Ascending aorta (tissue), 2 donors: ENCODE data around the gene CFAP77. TPM values are rescaled to one million over a fixed set of nuclear protein-coding genes. Genes with fewer than 3 reads are reported as not detected.

Experiments used
- DNase-seq, 2 donors: peaks; one replicate each; pipeline ENCODE4 v3.0.0-alpha.2; 2019; ENCODE audit warnings: low spot score in 2 of 2
- H3K27ac ChIP-seq, 2 donors: fragments of 200-600 bp; sonication (generic); one replicate each; pipeline ENCODE4 v1.5.1; 2016 to 2017; ENCODE audit warnings: mild to moderate bottlenecking in 1 of 2
- H3K27me3 ChIP-seq: fragments of 200-600 bp; sonication (generic); one replicate; pipeline ENCODE4 v1.5.1; 2017
- H3K36me3 ChIP-seq, 2 donors: fragments of 200-600 bp; sonication (generic); one replicate each; pipeline ENCODE4 v1.5.1; 2016
- H3K4me1 ChIP-seq, 2 donors: fragments of 200-600 bp; sonication (generic); one replicate each; pipeline ENCODE4 v1.5.1; 2016 to 2017; ENCODE audit warnings: mild to moderate bottlenecking in 1 of 2
- H3K4me3 ChIP-seq, 2 donors: fragments of 200-600 bp; sonication (generic); one replicate each; pipeline ENCODE4 v1.5.1; 2016 to 2017; ENCODE audit warnings: mild to moderate bottlenecking in 1 of 2
- H3K9me3 ChIP-seq, 2 donors: fragments of 200-600 bp; sonication (generic); one replicate each; pipeline ENCODE4 v1.5.1; 2016
- intact Hi-C: fragments of 100-400 bp; cut with DNase I; formaldehyde crosslinking; loops from one replicate; pipeline ENCODE4 v1.15.1; 2023
- total RNA-seq: library from RNA; depleted of rRNA; stranded (reverse); fragments of >200 nt; gene quantifications from one replicate; pipeline ENCODE4 v1.1.0, GENCODE V29; 2016
- TF ChIP-seq, protein P1 (sequence below), 3 experiments: fragments of 200-600 bp in 2 of 3; fragments of 450-650 bp in 1 of 3; sonication (generic) in 2 of 3; IDR thresholded peaks; one replicate each; pipeline ENCODE4 v1.5.1; 2016 to 2019; ENCODE audit warnings: antibody characterized with exemption in 3 of 3, mild to moderate bottlenecking in 1 of 3, moderate library complexity in 1 of 3

Gene CFAP77
- total RNA-seq, 1 donor from 2014 or later: not detected

DNA sequence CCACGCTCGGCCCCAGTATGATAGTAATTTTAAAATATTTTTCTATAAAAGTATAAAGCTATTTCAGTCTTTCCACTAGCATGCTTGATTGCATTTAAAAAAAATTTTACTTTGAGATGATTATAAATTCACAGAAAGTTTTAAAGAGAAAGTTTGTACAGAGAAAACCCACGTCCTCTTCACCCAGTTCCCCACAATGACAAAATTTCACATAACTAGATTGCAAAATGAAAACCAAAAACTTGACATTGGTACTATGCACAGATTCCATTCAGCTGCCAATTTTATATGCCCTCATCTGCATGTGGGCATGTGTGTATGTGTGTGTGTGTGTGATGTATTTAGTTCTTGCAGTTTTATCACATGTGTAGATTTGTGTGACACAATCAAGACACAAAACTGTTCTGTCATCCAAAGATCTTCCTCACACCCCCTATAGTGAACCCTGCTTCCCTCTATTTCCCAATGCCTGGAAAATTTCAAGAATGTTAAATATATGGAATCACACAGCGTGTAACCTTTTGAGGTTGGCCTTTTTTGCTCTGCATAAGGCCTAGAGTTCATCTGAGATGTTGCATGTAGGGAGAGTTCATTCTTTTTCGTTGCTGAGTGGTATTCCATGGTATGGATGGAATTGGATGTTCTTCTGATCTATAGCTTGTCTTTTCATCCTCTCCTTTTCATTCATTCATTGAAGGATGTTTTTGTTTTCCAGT is 115.5 kb downstream of the CFAP77 start:
- DNase-seq: no peak

DNA sequence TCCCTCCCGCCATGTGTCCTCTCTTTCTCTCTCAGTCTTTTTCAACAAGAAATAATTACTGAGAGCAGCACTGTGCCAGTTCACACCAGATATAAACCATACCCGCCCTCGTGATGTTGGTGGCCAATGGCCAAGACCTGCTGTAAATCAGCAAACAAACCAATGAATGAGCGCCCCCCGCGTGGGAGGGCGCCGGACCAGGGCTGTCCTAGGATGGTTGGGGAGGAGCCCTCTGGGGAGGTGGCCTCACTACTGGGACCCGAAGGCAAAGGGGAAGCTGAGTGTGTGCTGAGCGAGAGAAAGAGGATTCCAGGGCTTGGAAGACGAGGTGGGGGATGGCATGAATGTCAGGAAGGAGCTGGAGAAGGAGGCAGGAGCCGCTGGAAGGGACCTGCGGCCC is 121.2 kb downstream of the CFAP77 start:
- TF ChIP-seq, protein P1, sequence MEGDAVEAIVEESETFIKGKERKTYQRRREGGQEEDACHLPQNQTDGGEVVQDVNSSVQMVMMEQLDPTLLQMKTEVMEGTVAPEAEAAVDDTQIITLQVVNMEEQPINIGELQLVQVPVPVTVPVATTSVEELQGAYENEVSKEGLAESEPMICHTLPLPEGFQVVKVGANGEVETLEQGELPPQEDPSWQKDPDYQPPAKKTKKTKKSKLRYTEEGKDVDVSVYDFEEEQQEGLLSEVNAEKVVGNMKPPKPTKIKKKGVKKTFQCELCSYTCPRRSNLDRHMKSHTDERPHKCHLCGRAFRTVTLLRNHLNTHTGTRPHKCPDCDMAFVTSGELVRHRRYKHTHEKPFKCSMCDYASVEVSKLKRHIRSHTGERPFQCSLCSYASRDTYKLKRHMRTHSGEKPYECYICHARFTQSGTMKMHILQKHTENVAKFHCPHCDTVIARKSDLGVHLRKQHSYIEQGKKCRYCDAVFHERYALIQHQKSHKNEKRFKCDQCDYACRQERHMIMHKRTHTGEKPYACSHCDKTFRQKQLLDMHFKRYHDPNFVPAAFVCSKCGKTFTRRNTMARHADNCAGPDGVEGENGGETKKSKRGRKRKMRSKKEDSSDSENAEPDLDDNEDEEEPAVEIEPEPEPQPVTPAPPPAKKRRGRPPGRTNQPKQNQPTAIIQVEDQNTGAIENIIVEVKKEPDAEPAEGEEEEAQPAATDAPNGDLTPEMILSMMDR (IDR thresholded peaks at IDR 0.05): no peak
- Histone ChIP-seq H3K27me3 (no peaks in the 10 kb centered on the region), H3K27ac (no peak overlapping the region), H3K4me1 (no peaks in the 10 kb centered on the region), H3K36me3 (no peaks in the 10 kb centered on the region), H3K9me3 (peaks cover 0 to 12% of the 10 kb centered on the region in 2 donors), H3K4me3 (no peak overlapping the region)
- DNase-seq: no peak
- intact Hi-C loops: no loop called here

More for the DNA sequence above, 115.5 kb downstream of the CFAP77 start:
- H3K27me3 ChIP-seq: no peaks in the 10 kb centered on the region
- no peak overlapping the region for H3K27ac ChIP-seq
- H3K36me3 ChIP-seq: no peaks in the 10 kb centered on the region
- no peaks in the 10 kb centered on the region for H3K4me1 ChIP-seq
- intact Hi-C loops: no loop called here
- H3K9me3 ChIP-seq: no peaks in the 10 kb centered on the region
- no peak overlapping the region for H3K4me3 ChIP-seq
- TF ChIP-seq, protein P1 (IDR thresholded peaks at IDR 0.05): no peak

DNA sequence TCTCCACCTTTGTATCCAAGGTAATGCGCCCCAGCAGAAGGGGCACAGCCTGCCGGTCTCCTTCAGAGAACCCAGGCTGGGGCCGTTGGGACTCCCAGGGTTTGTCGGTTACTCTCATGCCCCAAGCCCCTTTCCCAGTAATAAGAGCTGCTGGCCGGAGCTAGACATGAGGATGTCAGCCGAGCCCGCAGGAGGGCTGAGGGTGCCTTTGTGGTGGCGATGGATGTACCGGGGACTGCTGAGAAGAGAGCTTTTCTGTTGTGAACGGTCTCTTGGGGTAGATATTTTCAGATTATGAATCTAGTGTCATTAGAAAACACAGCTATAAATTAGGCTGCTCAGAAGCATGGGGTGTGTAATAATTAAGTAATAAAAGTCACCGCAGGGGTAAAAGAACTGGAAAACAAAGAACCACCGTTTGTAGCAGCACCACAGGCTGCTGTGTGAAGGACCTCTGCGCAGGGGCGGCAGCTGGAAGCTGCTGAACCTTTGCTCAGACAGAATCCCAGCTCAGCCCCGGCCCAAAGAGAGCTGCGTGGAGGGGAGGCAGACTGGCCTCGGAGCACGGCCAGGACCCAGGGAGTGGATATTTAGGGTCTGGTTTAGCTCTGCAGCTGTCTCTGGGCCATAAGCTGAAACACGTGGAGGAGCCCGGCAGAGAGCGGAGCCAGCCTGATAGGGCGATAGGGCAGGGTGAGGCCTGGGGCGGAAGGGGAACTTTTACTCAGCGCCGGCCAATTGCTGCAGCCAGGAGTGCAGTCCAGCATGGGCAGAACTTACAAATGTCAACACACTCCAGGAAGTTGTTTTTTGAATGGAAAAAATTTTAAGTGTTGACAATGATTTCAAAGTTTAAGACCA is 121.9 kb downstream of the CFAP77 start:
- Histone ChIP-seq H3K4me1 (no peaks in the 10 kb centered on the region), H3K9me3 (peaks cover 0 to 20% of the 10 kb centered on the region in 2 donors), H3K4me3 (no peak overlapping the region), H3K27ac (no peak overlapping the region), H3K27me3 (no peaks in the 10 kb centered on the region), H3K36me3 (no peaks in the 10 kb centered on the region)
- TF ChIP-seq, protein P1 (IDR thresholded peaks at IDR 0.05): no peak
- no peak for DNase-seq
- intact Hi-C loops: no loop called here

DNA sequence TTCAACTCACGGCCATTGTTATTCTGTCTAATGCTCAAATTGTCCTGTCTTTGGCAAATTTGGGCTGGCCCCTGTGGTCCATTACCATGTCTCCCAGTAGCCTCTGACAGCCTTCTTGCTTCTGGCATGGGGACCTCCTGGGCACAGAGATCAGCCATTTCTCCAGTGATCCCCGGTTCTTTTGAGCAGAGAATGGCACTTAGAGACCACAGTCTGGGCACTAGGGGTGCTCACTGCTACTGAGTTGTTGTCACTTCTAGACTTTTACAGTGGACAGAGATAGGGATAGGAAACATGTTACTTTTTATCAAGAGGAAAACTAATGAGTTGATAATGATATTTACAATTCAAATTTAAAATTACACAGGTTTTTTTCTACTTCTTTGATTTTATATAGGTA is 124.8 kb downstream of the CFAP77 start:
- Histone ChIP-seq H3K27ac (no peak overlapping the region), H3K9me3 (peaks cover 0 to 20% of the 10 kb centered on the region in 2 donors), H3K36me3 (no peaks in the 10 kb centered on the region), H3K27me3 (no peaks in the 10 kb centered on the region), H3K4me3 (no peak overlapping the region), H3K4me1 (no peaks in the 10 kb centered on the region)
- DNase-seq: no peak
- intact Hi-C loops: no loop called here
- TF ChIP-seq, protein P1 (IDR thresholded peaks at IDR 0.05): no peak

DNA sequence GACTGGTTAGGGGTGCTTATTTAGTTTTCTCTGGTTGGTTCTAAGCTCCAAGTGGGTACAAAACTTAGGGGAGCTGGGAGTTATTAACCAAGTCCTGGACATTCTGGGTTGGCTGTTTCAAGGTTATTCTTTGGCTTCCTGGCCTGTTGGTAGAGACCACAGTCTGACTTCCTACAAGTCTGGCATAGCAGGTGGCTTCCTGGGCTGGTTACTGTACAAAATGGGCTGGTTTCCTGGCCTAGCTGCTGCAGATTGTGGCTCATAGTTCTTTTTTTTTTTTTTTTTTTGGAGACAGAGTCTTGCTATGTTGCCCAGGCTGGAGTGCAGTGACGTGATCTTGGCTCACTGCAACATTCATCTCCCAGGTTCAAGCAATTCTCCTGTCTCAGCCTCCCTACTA is 126.1 kb downstream of the CFAP77 start:
- Histone ChIP-seq H3K9me3 (peaks cover 0 to 20% of the 10 kb centered on the region in 2 donors), H3K36me3 (no peaks in the 10 kb centered on the region), H3K27ac (no peak overlapping the region), H3K4me1 (no peaks in the 10 kb centered on the region), H3K4me3 (no peak overlapping the region), H3K27me3 (no peaks in the 10 kb centered on the region)
- TF ChIP-seq, protein P1 (IDR thresholded peaks at IDR 0.05): no peak
- DNase-seq: no peak
- intact Hi-C loops: no loop called here
